ENCODE measurements around the gene SERP2. TPM values are rescaled to one million over a fixed set of nuclear protein-coding genes. Genes with fewer than 3 reads are reported as not detected.
"Not testable (repeated sequence)": the region's sequence is repeated elsewhere in the genome, so short reads cannot be mapped to it uniquely, and the experiment has no call there.

Gene SERP2
- total RNA-seq (2014; rRNA removed; shearing (Covaris generic)): not detected in 2 replicates
- polyA plus RNA-seq (2015; cell fraction: cytosol; rRNA removed): not detected in 2 replicates
- not detected in 2 replicates for polyA plus RNA-seq (2015; cell fraction: nucleus; rRNA removed)

- in situ Hi-C loops (cut with HindIII; ENCODE audit: low pct_unique_long_range_greater_than_20kb, low sequenced_read_pairs): no loop called here
- DNase-seq (ENCODE audit: low read depth, low spot score): no peak
Observed at GRCh38 chr13:44373601-44374347, at the start of gene SERP2. SERP2 (plus strand) TSS chr13:44373824; CDS start chr13:44374026, 202 bp downstream.

GRCh38 chr13:44326961-44327360 lies 46.7 kb upstream of the SERP2 start:
- in situ Hi-C loops (cut with HindIII; ENCODE audit: low pct_unique_long_range_greater_than_20kb, low sequenced_read_pairs): no loop called here
- DNase-seq (ENCODE audit: low read depth, low spot score): no peak

- in situ Hi-C loops (cut with HindIII; ENCODE audit: low pct_unique_long_range_greater_than_20kb, low sequenced_read_pairs): not testable (repeated sequence)
Observed at GRCh38 chr13:44329041-44329440, 44.6 kb upstream of the SERP2 start.

GRCh38 chr13:44329909-44330545 lies 43.6 kb upstream of the SERP2 start:
- DNase-seq (ENCODE audit: low read depth, low spot score): no peak
- in situ Hi-C loops (cut with HindIII; ENCODE audit: low pct_unique_long_range_greater_than_20kb, low sequenced_read_pairs): no loop called here

More at GRCh38 chr13:44329041-44329440, 44.6 kb upstream of the SERP2 start:
- DNase-seq (ENCODE audit: low read depth, low spot score): not testable (repeated sequence)

GRCh38 chr13:44331446-44331845 lies 42.2 kb upstream of the SERP2 start:
- in situ Hi-C loops (cut with HindIII; ENCODE audit: low pct_unique_long_range_greater_than_20kb, low sequenced_read_pairs): no loop called here
- no peak for DNase-seq (ENCODE audit: low read depth, low spot score)

- in situ Hi-C loops (cut with HindIII; ENCODE audit: low pct_unique_long_range_greater_than_20kb, low sequenced_read_pairs): no loop called here
- DNase-seq (ENCODE audit: low read depth, low spot score): peak; percentile 43
Observed at GRCh38 chr13:44331912-44332851, 41.4 kb upstream of the SERP2 start.

GRCh38 chr13:44333950-44334655 lies 39.5 kb upstream of the SERP2 start:
- DNase-seq (ENCODE audit: low read depth, low spot score): no peak

GRCh38 chr13:44334751-44335150 lies 38.9 kb upstream of the SERP2 start:
- no peak for DNase-seq (ENCODE audit: low read depth, low spot score)
- in situ Hi-C loops (cut with HindIII; ENCODE audit: low pct_unique_long_range_greater_than_20kb, low sequenced_read_pairs): no loop called here

More at GRCh38 chr13:44333950-44334655, 39.5 kb upstream of the SERP2 start:
- in situ Hi-C loops (cut with HindIII; ENCODE audit: low pct_unique_long_range_greater_than_20kb, low sequenced_read_pairs): no loop called here

GRCh38 chr13:44336934-44337333 lies 36.7 kb upstream of the SERP2 start:
- no peak for DNase-seq (ENCODE audit: low read depth, low spot score)
- in situ Hi-C loops (cut with HindIII; ENCODE audit: low pct_unique_long_range_greater_than_20kb, low sequenced_read_pairs): no loop called here

- in situ Hi-C loops (cut with HindIII; ENCODE audit: low pct_unique_long_range_greater_than_20kb, low sequenced_read_pairs): no loop called here
- no peak for DNase-seq (ENCODE audit: low read depth, low spot score)
Observed at GRCh38 chr13:44337581-44337980, 36.0 kb upstream of the SERP2 start.

- in situ Hi-C loops (cut with HindIII; ENCODE audit: low pct_unique_long_range_greater_than_20kb, low sequenced_read_pairs): no loop called here
- DNase-seq (ENCODE audit: low read depth, low spot score): no peak
Observed at GRCh38 chr13:44340508-44340907, 33.1 kb upstream of the SERP2 start.

GRCh38 chr13:44342741-44343140 lies 30.9 kb upstream of the SERP2 start:
- in situ Hi-C loops (cut with HindIII; ENCODE audit: low pct_unique_long_range_greater_than_20kb, low sequenced_read_pairs): no loop called here
- no peak for DNase-seq (ENCODE audit: low read depth, low spot score)

- in situ Hi-C loops (cut with HindIII; ENCODE audit: low pct_unique_long_range_greater_than_20kb, low sequenced_read_pairs): no loop called here
Observed at GRCh38 chr13:44346534-44346933, 27.1 kb upstream of the SERP2 start.

GRCh38 chr13:44347301-44347700 lies 26.3 kb upstream of the SERP2 start:
- no peak for DNase-seq (ENCODE audit: low read depth, low spot score)
- in situ Hi-C loops (cut with HindIII; ENCODE audit: low pct_unique_long_range_greater_than_20kb, low sequenced_read_pairs): no loop called here

More at GRCh38 chr13:44346534-44346933, 27.1 kb upstream of the SERP2 start:
- no peak for DNase-seq (ENCODE audit: low read depth, low spot score)

GRCh38 chr13:44347949-44348348 lies 25.7 kb upstream of the SERP2 start:
- in situ Hi-C loops (cut with HindIII; ENCODE audit: low pct_unique_long_range_greater_than_20kb, low sequenced_read_pairs): no loop called here
- DNase-seq (ENCODE audit: low read depth, low spot score): no peak

- in situ Hi-C loops (cut with HindIII; ENCODE audit: low pct_unique_long_range_greater_than_20kb, low sequenced_read_pairs): no loop called here
- no peak for DNase-seq (ENCODE audit: low read depth, low spot score)
Observed at GRCh38 chr13:44350775-44351504, 22.7 kb upstream of the SERP2 start.

GRCh38 chr13:44351505-44351854 lies 22.1 kb upstream of the SERP2 start:
- in situ Hi-C loops (cut with HindIII; ENCODE audit: low pct_unique_long_range_greater_than_20kb, low sequenced_read_pairs): no loop called here
- no peak for DNase-seq (ENCODE audit: low read depth, low spot score)

Measured in SK-MEL-5 (cell line).